Measurements from ENCODE around the gene EHMT2.
A peak's percentile ranks its signal among the peaks of the same experiment; 100 is the strongest.

The EHMT2 gene

GRCh38 chr6:31897612-31898382, at the start of gene EHMT2:
Gene EHMT2, minus strand, starts transcription at chr6:31897698. Its CDS starts 21 bp downstream, at chr6:31897677.
- TF ChIP-seq ZNF274 (IDR thresholded peaks at IDR 0.05; ENCODE audit: low read depth, low read length) (no peak), YY1 (IDR thresholded peaks at IDR 0.05; ENCODE audit: insufficient read depth, insufficient read length) (peak; percentile 37), SUZ12 (IDR thresholded peaks at IDR 0.05; ENCODE audit: extremely low read depth, insufficient read depth, insufficient read length) (no peak)
- Histone ChIP-seq H3K27me3 (ENCODE audit: insufficient read depth, insufficient read length) (no peaks in the 10 kb centered on the region), H3K4me3 (ENCODE audit: insufficient read length, low read depth) (peak within 1 kb of the TSS; percentile 89), H3K4me1 (ENCODE audit: insufficient read depth, insufficient read length) (peaks cover 6% of the 10 kb centered on the region), H3K36me3 (ENCODE audit: insufficient read depth, insufficient read length, low read length) (peaks cover 42% of the 10 kb centered on the region), H3K9ac (ENCODE audit: insufficient read length, low read depth) (peak within 1 kb of the TSS; percentile 93), H3K9me3 (ENCODE audit: insufficient read depth, low read length) (no peaks in the 10 kb centered on the region)
- DNase-seq (ENCODE audit: low read depth, low spot score): peak; percentile 70

DNA sequence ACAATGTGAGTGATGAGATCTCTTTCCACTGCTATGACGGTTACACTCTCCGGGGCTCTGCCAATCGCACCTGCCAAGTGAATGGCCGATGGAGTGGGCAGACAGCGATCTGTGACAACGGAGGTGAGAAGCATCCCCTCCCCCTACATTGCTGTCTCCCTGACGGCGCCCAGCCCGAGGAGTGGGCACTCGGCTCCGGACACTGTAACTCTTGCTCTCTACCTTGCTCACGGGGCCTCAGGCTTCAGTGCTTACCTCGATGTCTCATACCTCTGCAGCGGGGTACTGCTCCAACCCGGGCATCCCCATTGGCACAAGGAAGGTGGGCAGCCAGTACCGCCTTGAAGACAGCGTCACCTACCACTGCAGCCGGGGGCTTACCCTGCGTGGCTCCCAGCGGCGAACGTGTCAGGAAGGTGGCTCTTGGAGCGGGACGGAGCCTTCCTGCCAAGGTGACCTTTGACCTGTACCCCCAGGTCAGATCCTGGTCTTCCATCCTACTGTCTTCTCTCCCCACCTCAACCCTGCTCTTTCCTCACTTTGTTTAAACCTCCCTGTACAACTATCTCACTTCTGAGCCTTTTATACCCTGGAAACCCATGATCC, 49.7 kb upstream of the EHMT2 start:
- Histone ChIP-seq H3K9me3 (ENCODE audit: insufficient read depth, low read length) (no peaks in the 10 kb centered on the region), H3K36me3 (ENCODE audit: insufficient read depth, insufficient read length, low read length) (peaks cover 19% of the 10 kb centered on the region), H3K4me3 (ENCODE audit: insufficient read length, low read depth) (no peak overlapping the region), H3K9ac (ENCODE audit: insufficient read length, low read depth) (no peak overlapping the region), H3K27me3 (ENCODE audit: insufficient read depth, insufficient read length) (no peaks in the 10 kb centered on the region), H3K4me1 (ENCODE audit: insufficient read depth, insufficient read length) (no peaks in the 10 kb centered on the region)
- no peak for DNase-seq (ENCODE audit: low read depth, low spot score)
- no peak for TF ChIP-seq ZNF274 (IDR thresholded peaks at IDR 0.05; ENCODE audit: low read depth, low read length)
- TF ChIP-seq SUZ12 (IDR thresholded peaks at IDR 0.05; ENCODE audit: extremely low read depth, insufficient read depth, insufficient read length): no peak
- TF ChIP-seq YY1 (IDR thresholded peaks at IDR 0.05; ENCODE audit: insufficient read depth, insufficient read length): no peak

DNA sequence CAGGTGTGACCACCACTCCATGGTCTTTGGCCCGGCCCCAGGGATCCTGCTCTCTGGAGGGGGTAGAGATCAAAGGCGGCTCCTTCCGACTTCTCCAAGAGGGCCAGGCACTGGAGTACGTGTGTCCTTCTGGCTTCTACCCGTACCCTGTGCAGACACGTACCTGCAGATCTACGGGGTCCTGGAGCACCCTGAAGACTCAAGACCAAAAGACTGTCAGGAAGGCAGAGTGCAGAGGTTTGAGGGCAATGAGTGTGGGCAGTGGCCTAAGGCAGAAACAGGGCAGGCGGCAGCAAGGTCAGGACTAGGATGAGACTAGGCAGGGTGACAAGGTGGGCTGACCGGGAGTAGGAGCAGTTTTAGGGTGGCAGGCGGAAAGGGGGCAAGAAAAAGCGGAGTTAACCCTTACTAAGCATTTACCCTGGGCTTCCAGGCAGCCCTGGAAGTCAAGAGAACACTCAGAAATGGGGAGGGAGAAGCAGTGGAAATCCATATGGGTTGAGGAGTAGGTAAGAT, 48.9 kb upstream of the EHMT2 start:
- no peak for DNase-seq (ENCODE audit: low read depth, low spot score)
- Histone ChIP-seq H3K9ac (ENCODE audit: insufficient read length, low read depth) (no peak overlapping the region), H3K27me3 (ENCODE audit: insufficient read depth, insufficient read length) (no peaks in the 10 kb centered on the region), H3K9me3 (ENCODE audit: insufficient read depth, low read length) (no peaks in the 10 kb centered on the region), H3K4me1 (ENCODE audit: insufficient read depth, insufficient read length) (no peaks in the 10 kb centered on the region), H3K4me3 (ENCODE audit: insufficient read length, low read depth) (no peak overlapping the region), H3K36me3 (ENCODE audit: insufficient read depth, insufficient read length, low read length) (peaks cover 12% of the 10 kb centered on the region)
- TF ChIP-seq SUZ12 (IDR thresholded peaks at IDR 0.05; ENCODE audit: extremely low read depth, insufficient read depth, insufficient read length) (no peak), ZNF274 (IDR thresholded peaks at IDR 0.05; ENCODE audit: low read depth, low read length) (no peak), YY1 (IDR thresholded peaks at IDR 0.05; ENCODE audit: insufficient read depth, insufficient read length) (no peak)

- peaks cover 5% of the 10 kb centered on the region for H3K36me3 ChIP-seq (ENCODE audit: insufficient read depth, insufficient read length, low read length)
- no peak within 1 kb of the TSS for H3K4me3 ChIP-seq (ENCODE audit: insufficient read length, low read depth)
- H3K27me3 ChIP-seq (ENCODE audit: insufficient read depth, insufficient read length): no peaks in the 10 kb centered on the region
- H3K4me1 ChIP-seq (ENCODE audit: insufficient read depth, insufficient read length): peaks cover 2% of the 10 kb centered on the region
- no peak within 1 kb of the TSS for H3K9ac ChIP-seq (ENCODE audit: insufficient read length, low read depth)
- H3K9me3 ChIP-seq (ENCODE audit: insufficient read depth, low read length): no peaks in the 10 kb centered on the region
- DNase-seq (ENCODE audit: low read depth, low spot score): no peak
- TF ChIP-seq ZNF274 (IDR thresholded peaks at IDR 0.05; ENCODE audit: low read depth, low read length) (no peak), YY1 (IDR thresholded peaks at IDR 0.05; ENCODE audit: insufficient read depth, insufficient read length) (no peak), SUZ12 (IDR thresholded peaks at IDR 0.05; ENCODE audit: extremely low read depth, insufficient read depth, insufficient read length) (no peak)
These were observed 48.2 kb upstream of the EHMT2 start, which contains the start of gene CFB for GRCh38 chr6:31945507-31946369. Gene CFB, plus strand, starts transcription at chr6:31946095. Its CDS starts 127 bp downstream, at chr6:31946222.

DNA sequence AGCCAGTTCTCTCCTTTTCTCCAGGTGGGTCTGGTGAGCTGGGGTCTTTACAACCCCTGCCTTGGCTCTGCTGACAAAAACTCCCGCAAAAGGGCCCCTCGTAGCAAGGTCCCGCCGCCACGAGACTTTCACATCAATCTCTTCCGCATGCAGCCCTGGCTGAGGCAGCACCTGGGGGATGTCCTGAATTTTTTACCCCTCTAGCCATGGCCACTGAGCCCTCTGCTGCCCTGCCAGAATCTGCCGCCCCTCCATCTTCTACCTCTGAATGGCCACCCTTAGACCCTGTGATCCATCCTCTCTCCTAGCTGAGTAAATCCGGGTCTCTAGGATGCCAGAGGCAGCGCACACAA, 47.6 kb upstream of the EHMT2 start:
- H3K27me3 ChIP-seq (ENCODE audit: insufficient read depth, insufficient read length): no peaks in the 10 kb centered on the region
- peaks cover 4% of the 10 kb centered on the region for H3K4me1 ChIP-seq (ENCODE audit: insufficient read depth, insufficient read length)
- no peak overlapping the region for H3K4me3 ChIP-seq (ENCODE audit: insufficient read length, low read depth)

GRCh38 chr6:31943742-31944141, 46.2 kb upstream of the EHMT2 start:
- no peak overlapping the region for H3K9ac ChIP-seq (ENCODE audit: insufficient read length, low read depth)
- TF ChIP-seq SUZ12 (IDR thresholded peaks at IDR 0.05; ENCODE audit: extremely low read depth, insufficient read depth, insufficient read length) (no peak), ZNF274 (IDR thresholded peaks at IDR 0.05; ENCODE audit: low read depth, low read length) (no peak), YY1 (IDR thresholded peaks at IDR 0.05; ENCODE audit: insufficient read depth, insufficient read length) (no peak)
- no peak overlapping the region for H3K4me3 ChIP-seq (ENCODE audit: insufficient read length, low read depth)
- no peaks in the 10 kb centered on the region for H3K9me3 ChIP-seq (ENCODE audit: insufficient read depth, low read length)
- no peak for DNase-seq (ENCODE audit: low read depth, low spot score)
- H3K4me1 ChIP-seq (ENCODE audit: insufficient read depth, insufficient read length): peaks cover 5% of the 10 kb centered on the region
- no peaks in the 10 kb centered on the region for H3K36me3 ChIP-seq (ENCODE audit: insufficient read depth, insufficient read length, low read length)
- H3K27me3 ChIP-seq (ENCODE audit: insufficient read depth, insufficient read length): no peaks in the 10 kb centered on the region

More for the DNA sequence above, 47.6 kb upstream of the EHMT2 start:
- Histone ChIP-seq H3K9me3 (ENCODE audit: insufficient read depth, low read length) (no peaks in the 10 kb centered on the region), H3K9ac (ENCODE audit: insufficient read length, low read depth) (no peak overlapping the region), H3K36me3 (ENCODE audit: insufficient read depth, insufficient read length, low read length) (no peaks in the 10 kb centered on the region)
- no peak for DNase-seq (ENCODE audit: low read depth, low spot score)
- TF ChIP-seq SUZ12 (IDR thresholded peaks at IDR 0.05; ENCODE audit: extremely low read depth, insufficient read depth, insufficient read length) (no peak), ZNF274 (IDR thresholded peaks at IDR 0.05; ENCODE audit: low read depth, low read length) (no peak), YY1 (IDR thresholded peaks at IDR 0.05; ENCODE audit: insufficient read depth, insufficient read length) (no peak)

Data from NT2/D1 (cell line).